ENCODE data around the gene DNMT3L.
A peak's percentile ranks its signal among the peaks of the same experiment; 100 is the strongest.

The DNMT3L gene

DNA sequence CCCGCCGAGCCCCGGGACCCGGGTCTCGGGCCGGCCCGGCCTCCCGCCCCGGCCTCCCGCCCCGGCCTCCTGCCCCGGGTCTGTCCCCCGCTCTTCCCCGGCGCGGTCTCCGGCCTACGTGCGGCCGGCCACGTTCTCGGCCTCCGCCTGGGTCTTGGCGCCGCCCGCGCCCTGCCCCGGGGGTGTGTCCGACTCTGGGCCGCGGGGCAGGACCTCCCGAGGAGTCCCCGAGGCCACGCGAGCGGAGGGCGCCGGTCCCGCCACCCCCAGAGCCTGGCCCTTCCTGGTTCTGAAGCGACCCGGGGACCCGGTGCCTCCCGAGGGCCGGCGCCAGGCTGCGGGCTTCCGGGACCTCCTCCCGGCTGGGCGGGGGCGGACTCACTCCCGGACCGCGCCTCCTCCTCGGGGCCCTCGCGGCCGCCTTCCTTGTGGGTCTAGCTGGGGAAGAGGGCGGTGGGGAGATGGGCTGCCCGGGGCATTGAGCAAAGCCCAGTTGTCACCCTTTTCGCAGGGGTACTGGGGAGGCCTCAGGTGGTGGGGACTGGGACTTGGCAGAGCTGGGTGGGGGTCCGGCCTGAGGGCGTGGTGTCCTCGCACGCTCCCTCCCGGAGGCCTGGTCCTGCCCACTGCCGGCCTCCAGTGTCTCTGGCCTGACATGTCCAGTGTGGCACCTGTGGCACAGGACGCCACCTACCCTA lies 38.7 kb upstream of the DNMT3L start:
- no peak for TF ChIP-seq POLR2A (IDR thresholded peaks at IDR 0.05; ENCODE audit: extremely low read depth, insufficient read length)
- TF ChIP-seq MYC (IDR thresholded peaks at IDR 0.05; ENCODE audit: low read depth, low read length): peak; percentile 11; the same call in 1 of the 2 replicates
- TF ChIP-seq, protein P1, sequence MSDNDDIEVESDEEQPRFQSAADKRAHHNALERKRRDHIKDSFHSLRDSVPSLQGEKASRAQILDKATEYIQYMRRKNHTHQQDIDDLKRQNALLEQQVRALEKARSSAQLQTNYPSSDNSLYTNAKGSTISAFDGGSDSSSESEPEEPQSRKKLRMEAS (IDR thresholded peaks at IDR 0.05; ENCODE audit: low read depth, low read length): peak; percentile 31
- DNase-seq (ENCODE audit: low read depth): peak; percentile 72
- H3K4me3 ChIP-seq (ENCODE audit: low read depth, low read length): peak overlapping the region; percentile 69

DNA sequence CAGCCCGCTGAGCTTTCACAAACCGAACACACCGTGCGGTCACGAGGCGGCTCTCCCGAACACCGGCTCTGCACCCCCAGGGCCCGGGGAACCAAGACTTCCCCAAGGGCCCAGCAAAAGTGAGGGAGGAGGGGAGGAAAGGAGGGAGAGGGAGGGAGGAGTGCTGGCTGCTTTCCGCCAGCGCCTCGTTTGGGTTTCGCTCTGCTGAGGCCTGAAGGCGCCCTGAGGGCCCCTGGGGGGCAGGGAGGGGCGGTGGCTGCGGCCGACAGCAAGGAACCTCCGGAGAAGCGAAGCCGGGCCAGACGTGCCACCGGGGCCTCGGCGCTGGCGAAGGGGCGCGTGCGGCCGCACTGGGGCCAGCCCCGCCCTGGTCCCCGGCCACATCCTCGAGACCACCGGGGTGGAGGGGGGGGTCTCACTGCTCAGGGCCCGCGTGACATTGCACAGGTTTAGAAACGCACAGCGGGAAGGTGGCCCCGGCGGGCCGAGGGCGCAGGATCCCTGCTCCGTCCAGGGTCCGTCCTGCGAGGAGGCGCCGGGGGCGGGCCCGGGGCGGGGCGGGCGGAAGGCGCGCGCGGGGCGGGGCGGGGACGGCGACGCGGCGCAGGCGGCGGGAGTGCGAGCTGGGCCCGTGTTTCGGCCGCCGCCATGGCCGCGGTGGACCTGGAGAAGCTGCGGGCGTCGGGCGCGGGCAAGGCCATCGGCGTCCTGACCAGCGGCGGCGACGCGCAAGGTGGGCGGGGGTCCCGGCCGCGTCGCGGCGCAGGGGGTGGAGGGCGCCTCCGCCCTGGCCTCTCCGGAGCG lies 38.0 kb upstream of the DNMT3L start, which contains the start of gene PFKL:
PFKL (plus strand) TSS at position 596 of the 804 bp plus-strand sequence; CDS start at position 649, 53 bp downstream.
- DNase-seq (ENCODE audit: low read depth): peak; percentile 96
- peak within 1 kb of the TSS; percentile 69 for H3K4me3 ChIP-seq (ENCODE audit: low read depth, low read length)

DNA sequence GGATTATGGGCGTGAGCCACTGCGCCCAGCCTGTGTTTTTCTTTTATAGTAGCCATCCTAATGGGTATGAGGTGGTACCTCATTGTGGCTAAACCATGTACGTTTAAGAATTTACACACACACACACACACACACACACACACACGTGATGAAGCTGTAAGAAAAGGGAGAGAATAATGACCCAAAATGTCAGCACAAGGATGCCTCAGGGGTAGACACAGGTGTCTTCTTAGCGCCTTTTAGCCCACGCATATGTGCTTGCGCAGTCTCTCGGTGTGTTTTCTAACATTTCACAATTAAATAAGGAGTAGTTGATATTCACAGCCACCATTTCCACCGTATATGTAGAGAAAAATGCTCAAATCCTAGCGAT lies 37.4 kb upstream of the DNMT3L start:
- peak overlapping the region; percentile 67 for H3K4me3 ChIP-seq (ENCODE audit: low read depth, low read length)
- TF ChIP-seq, protein P2, sequence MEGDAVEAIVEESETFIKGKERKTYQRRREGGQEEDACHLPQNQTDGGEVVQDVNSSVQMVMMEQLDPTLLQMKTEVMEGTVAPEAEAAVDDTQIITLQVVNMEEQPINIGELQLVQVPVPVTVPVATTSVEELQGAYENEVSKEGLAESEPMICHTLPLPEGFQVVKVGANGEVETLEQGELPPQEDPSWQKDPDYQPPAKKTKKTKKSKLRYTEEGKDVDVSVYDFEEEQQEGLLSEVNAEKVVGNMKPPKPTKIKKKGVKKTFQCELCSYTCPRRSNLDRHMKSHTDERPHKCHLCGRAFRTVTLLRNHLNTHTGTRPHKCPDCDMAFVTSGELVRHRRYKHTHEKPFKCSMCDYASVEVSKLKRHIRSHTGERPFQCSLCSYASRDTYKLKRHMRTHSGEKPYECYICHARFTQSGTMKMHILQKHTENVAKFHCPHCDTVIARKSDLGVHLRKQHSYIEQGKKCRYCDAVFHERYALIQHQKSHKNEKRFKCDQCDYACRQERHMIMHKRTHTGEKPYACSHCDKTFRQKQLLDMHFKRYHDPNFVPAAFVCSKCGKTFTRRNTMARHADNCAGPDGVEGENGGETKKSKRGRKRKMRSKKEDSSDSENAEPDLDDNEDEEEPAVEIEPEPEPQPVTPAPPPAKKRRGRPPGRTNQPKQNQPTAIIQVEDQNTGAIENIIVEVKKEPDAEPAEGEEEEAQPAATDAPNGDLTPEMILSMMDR (IDR thresholded peaks at IDR 0.05; ENCODE audit: low read depth, low read length): no peak
- TF ChIP-seq, protein P1 (IDR thresholded peaks at IDR 0.05; ENCODE audit: low read depth, low read length): no peak
- TF ChIP-seq MYC (IDR thresholded peaks at IDR 0.05; ENCODE audit: low read depth, low read length) (no peak), POLR2A (IDR thresholded peaks at IDR 0.05; ENCODE audit: extremely low read depth, insufficient read length) (no peak)
- DNase-seq (ENCODE audit: low read depth): no peak

More for the DNA sequence above, 38.0 kb upstream of the DNMT3L start, which contains the start of gene PFKL:
- peak; percentile 43; the same call in 1 of the 2 replicates for TF ChIP-seq MYC (IDR thresholded peaks at IDR 0.05; ENCODE audit: low read depth, low read length)
- peak; percentile 52 for TF ChIP-seq POLR2A (IDR thresholded peaks at IDR 0.05; ENCODE audit: extremely low read depth, insufficient read length)
- TF ChIP-seq, protein P2 (IDR thresholded peaks at IDR 0.05; ENCODE audit: low read depth, low read length): no peak

DNA sequence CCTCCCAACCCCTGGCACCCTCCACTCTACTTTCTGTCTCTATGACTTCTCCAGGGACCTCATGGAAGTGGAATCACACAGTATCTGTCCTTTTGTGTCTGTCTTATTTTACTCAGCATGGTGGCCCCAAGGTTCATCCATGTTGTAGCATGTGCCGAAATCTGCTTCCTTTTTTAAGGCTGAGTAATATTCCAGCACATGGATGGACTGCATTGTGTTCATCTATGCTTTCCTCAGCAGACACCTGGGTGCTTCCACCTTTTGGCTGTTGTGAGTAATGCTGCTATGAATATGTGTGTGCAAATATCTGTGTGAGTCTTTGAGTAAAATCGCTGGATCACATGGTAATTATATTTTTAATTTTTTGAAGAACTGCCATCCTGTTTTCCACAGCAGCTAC lies 36.6 kb upstream of the DNMT3L start:
- H3K4me3 ChIP-seq (ENCODE audit: low read depth, low read length): no peak overlapping the region
- TF ChIP-seq, protein P1 (IDR thresholded peaks at IDR 0.05; ENCODE audit: low read depth, low read length): no peak
- TF ChIP-seq, protein P2 (IDR thresholded peaks at IDR 0.05; ENCODE audit: low read depth, low read length): no peak
- TF ChIP-seq MYC (IDR thresholded peaks at IDR 0.05; ENCODE audit: low read depth, low read length) (no peak), POLR2A (IDR thresholded peaks at IDR 0.05; ENCODE audit: extremely low read depth, insufficient read length) (no peak)
- no peak for DNase-seq (ENCODE audit: low read depth)

DNA sequence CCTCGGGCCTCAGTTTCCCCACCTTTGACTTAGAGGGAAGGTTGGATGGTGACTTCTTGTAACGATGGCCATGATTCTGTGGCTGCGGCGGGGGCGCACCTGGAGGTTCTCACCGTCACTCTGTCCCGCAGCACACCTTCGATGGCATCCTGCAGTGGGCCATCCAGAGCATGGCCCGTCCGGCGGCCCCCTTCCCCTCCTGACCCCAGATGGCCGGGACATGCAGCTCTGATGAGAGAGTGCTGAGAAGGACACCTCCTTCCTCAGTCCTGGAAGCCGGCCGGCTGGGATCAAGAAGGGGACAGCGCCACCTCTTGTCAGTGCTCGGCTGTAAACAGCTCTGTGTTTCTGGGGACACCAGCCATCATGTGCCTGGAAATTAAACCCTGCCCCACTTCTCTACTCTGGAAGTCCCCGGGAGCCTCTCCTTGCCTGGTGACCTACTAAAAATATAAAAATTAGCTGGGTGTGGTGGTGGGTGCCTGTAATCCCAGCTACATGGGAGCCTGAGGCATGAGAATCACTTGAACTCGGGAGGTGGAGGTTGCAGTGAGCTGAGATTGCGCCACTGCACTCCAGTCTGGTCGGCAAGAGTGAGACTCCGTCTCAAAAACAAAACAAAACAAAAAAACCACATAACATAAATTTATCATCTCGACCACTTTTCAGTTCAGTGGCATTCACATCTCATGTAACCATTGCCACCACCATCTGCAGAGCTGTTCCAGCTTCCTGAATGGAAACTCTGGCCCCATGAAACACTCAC lies 36.0 kb upstream of the DNMT3L start:
- H3K4me3 ChIP-seq (ENCODE audit: low read depth, low read length): no peak overlapping the region
- peak; percentile 87 for DNase-seq (ENCODE audit: low read depth)
- TF ChIP-seq, protein P2 (IDR thresholded peaks at IDR 0.05; ENCODE audit: low read depth, low read length): peak; percentile 87
- TF ChIP-seq, protein P1 (IDR thresholded peaks at IDR 0.05; ENCODE audit: low read depth, low read length): no peak
- TF ChIP-seq MYC (IDR thresholded peaks at IDR 0.05; ENCODE audit: low read depth, low read length) (no peak), POLR2A (IDR thresholded peaks at IDR 0.05; ENCODE audit: extremely low read depth, insufficient read length) (no peak)
